Sigmoid colon (tissue), 7 donors: ENCODE data around the gene ABLIM3. TPM values are rescaled to one million over a fixed set of nuclear protein-coding genes. Genes with fewer than 3 reads are reported as not detected.

Experiments used
- DNase-seq: peaks from one replicate; pipeline ENCODE4 v3.0.0-alpha.2; 2019
- H3K27ac ChIP-seq, 4 donors: fragments of 200-600 bp; sonication (generic); one replicate each; pipeline ENCODE4 v1.5.1; 2016 to 2019; ENCODE audit warnings: mild to moderate bottlenecking in 1 of 4
- H3K27me3 ChIP-seq, 3 donors: fragments of 200-600 bp; sonication (generic); one replicate each; pipeline ENCODE4 v1.5.1; 2019; ENCODE audit warnings: mild to moderate bottlenecking in 1 of 3
- H3K36me3 ChIP-seq, 4 donors: fragments of 200-600 bp; sonication (generic); one replicate each; pipeline ENCODE4 v1.5.1; 2016 to 2019
- H3K4me1 ChIP-seq, 4 donors: fragments of 200-600 bp; sonication (generic); one replicate each; pipeline ENCODE4 v1.5.1; 2017 to 2019
- H3K4me3 ChIP-seq, 4 donors: fragments of 200-600 bp; sonication (generic); one replicate each; pipeline ENCODE4 v1.5.1; 2017 to 2019; ENCODE audit warnings: mild to moderate bottlenecking in 2 of 4, moderate library complexity in 1 of 4
- H3K9me3 ChIP-seq, 4 donors: fragments of 200-600 bp in 3 of 4; sonication (generic) in 3 of 4; one replicate each; pipeline versions ENCODE4 v1.5.1 to v1.6.1; 2013 to 2019
- EP300 ChIP-seq, 4 donors: sonication (generic); formaldehyde crosslinking; IDR thresholded peaks; one replicate each; pipeline ENCODE4 v1.6.1; 2017; ENCODE audit warnings: antibody characterized with exemption in 4 of 4
- POLR2A ChIP-seq, 2 donors: fragments of 450-650 bp; IDR thresholded peaks; one replicate each; pipeline ENCODE4 v1.6.1; 2016; ENCODE audit warnings: antibody characterized with exemption in 2 of 2, mild to moderate bottlenecking in 2 of 2, moderate library complexity in 2 of 2
- POLR2AphosphoS5 ChIP-seq, 4 donors: sonication (generic); formaldehyde crosslinking; IDR thresholded peaks; one replicate each; pipeline ENCODE4 v1.6.1; 2017; ENCODE audit warnings: antibody characterized with exemption in 4 of 4
- WGBS, 2 donors: extraction: QIAGEN DNeasy Blood & Tissue Kit; methylation state at CpG; one replicate each; pipeline ENCODE4 v1.1.7; 2013; 5-methylcytosine and 5-hydroxymethylcytosine counted together
- intact Hi-C: fragments of 100-400 bp; cut with DNase I; formaldehyde crosslinking; loops from one replicate; pipeline ENCODE4 v1.15.1; 2023
- polyA plus RNA-seq, 3 donors: library from polyadenylated mRNA; stranded (reverse); fragments of 200-250 nt; gene quantifications; one replicate each; pipeline ENCODE4 v1.2.3, GENCODE V29; 2013
- total RNA-seq, 4 donors: library from RNA; depleted of rRNA; stranded (reverse); fragments of >200 nt; gene quantifications; one replicate each; pipeline ENCODE4 v1.1.0, GENCODE V29; 2016
- TF ChIP-seq, protein P1 (sequence below), 4 experiments: fragments of 450-650 bp in 3 of 4; fragments of 200-600 bp in 1 of 4; IDR thresholded peaks; one replicate each; pipeline ENCODE4 v1.5.1; 2016 to 2019; ENCODE audit warnings: antibody characterized with exemption in 4 of 4, mild to moderate bottlenecking in 3 of 4, moderate library complexity in 2 of 4
- donor health status: healthy with polysubstance abuse.
- donor health status: Bipolar disorder and iron deficiency.
- donor health status: healthy.

Gene ABLIM3
- total and polyA plus RNA-seq, 7 donors = 5.8 to 19.9 (median 11.4) TPM

DNA sequence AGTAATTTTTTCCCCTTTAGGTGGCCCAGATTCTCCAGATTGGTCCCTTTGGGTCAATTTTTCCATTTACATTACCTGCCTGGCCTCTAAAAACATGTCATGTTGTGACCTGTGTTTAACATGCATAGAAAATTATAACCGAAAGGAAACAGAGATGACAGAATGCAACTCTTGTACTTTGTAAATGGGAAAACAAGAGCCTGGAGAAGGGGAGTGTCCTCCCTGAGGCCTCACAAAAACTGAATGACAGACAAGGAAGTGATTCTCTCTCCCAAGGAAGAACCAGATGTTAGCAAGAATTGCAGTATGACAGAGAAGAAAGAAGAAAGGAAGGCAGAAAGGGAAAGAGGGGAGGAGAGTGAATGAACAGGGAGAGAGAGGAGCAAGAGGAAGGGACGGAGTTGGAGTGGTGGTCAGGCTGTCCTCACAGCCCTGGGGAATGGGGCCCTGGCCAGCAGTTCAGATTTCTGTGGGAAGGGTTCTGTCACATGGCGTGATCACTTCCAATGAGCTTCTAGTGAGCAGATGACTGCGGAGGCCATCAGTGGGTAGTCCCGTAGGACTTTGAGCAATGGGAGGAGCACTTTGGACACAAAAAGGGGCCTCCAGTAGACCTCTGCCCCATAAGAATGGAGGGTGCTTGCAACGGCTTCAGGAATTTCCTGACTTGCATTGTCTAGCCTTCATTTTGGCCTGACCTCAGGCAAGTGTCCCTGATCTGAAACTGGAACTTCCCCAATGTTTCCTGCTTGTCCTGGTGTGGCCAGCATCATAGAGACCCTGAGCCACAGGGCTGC is 31.6 kb downstream of the ABLIM3 start:
- TF ChIP-seq POLR2A (IDR thresholded peaks at IDR 0.05) (no peak), POLR2AphosphoS5 (IDR thresholded peaks at IDR 0.05) (no peak), EP300 (IDR thresholded peaks at IDR 0.05) (no peak)
- TF ChIP-seq, protein P1, sequence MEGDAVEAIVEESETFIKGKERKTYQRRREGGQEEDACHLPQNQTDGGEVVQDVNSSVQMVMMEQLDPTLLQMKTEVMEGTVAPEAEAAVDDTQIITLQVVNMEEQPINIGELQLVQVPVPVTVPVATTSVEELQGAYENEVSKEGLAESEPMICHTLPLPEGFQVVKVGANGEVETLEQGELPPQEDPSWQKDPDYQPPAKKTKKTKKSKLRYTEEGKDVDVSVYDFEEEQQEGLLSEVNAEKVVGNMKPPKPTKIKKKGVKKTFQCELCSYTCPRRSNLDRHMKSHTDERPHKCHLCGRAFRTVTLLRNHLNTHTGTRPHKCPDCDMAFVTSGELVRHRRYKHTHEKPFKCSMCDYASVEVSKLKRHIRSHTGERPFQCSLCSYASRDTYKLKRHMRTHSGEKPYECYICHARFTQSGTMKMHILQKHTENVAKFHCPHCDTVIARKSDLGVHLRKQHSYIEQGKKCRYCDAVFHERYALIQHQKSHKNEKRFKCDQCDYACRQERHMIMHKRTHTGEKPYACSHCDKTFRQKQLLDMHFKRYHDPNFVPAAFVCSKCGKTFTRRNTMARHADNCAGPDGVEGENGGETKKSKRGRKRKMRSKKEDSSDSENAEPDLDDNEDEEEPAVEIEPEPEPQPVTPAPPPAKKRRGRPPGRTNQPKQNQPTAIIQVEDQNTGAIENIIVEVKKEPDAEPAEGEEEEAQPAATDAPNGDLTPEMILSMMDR (IDR thresholded peaks at IDR 0.05) = no peak
- WGBS, 2 donors = 87 to 91% methylated on average over 6 of the region's 6 CpGs
- H3K27me3 ChIP-seq = no peaks in the 10 kb centered on the region
- peak overlapping the region in 3 of 4 donors; percentile 10 to 50 (median 25) for H3K27ac ChIP-seq
- DNase-seq = no peak
- intact Hi-C loops = no loop called here
- H3K36me3 ChIP-seq = no peaks in the 10 kb centered on the region
- no peaks in the 10 kb centered on the region for H3K9me3 ChIP-seq
- peaks cover 0 to 3% (median 0%) of the 10 kb centered on the region in 4 donors for H3K4me1 ChIP-seq
- no peak overlapping the region for H3K4me3 ChIP-seq

DNA sequence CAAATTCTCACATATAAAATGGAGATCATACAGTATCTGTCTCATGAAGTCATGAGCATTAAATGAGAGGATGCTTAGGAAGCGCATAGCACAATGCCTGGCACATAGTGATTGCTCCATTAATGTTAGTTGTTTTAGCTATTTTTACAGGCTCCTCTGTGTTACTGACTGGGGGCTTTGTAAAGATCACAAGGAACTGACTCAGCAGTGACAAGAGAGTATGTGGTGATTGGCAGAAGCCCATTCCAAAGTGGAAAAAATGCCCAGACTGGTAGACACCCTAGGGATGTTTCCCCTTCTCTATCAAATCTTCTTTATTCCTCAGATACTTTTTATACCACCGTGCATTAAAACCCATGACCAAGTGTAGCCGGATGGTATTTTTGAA is 33.5 kb downstream of the ABLIM3 start:
- no peak for DNase-seq
- H3K27ac ChIP-seq = peak overlapping the region; percentile 24 to 73 (median 33)
- no peak overlapping the region for H3K4me3 ChIP-seq
- H3K36me3 ChIP-seq = no peaks in the 10 kb centered on the region
- WGBS, 2 donors = 93 to 95% methylated on average over 3 of the region's 3 CpGs
- H3K9me3 ChIP-seq = no peaks in the 10 kb centered on the region
- H3K27me3 ChIP-seq = no peaks in the 10 kb centered on the region
- TF ChIP-seq EP300 (IDR thresholded peaks at IDR 0.05) (no peak), POLR2AphosphoS5 (IDR thresholded peaks at IDR 0.05) (no peak), POLR2A (IDR thresholded peaks at IDR 0.05) (no peak)
- TF ChIP-seq, protein P1 (IDR thresholded peaks at IDR 0.05) = no peak
- peaks cover 0 to 3% (median 0%) of the 10 kb centered on the region in 4 donors for H3K4me1 ChIP-seq
- intact Hi-C loops = no loop called here

DNA sequence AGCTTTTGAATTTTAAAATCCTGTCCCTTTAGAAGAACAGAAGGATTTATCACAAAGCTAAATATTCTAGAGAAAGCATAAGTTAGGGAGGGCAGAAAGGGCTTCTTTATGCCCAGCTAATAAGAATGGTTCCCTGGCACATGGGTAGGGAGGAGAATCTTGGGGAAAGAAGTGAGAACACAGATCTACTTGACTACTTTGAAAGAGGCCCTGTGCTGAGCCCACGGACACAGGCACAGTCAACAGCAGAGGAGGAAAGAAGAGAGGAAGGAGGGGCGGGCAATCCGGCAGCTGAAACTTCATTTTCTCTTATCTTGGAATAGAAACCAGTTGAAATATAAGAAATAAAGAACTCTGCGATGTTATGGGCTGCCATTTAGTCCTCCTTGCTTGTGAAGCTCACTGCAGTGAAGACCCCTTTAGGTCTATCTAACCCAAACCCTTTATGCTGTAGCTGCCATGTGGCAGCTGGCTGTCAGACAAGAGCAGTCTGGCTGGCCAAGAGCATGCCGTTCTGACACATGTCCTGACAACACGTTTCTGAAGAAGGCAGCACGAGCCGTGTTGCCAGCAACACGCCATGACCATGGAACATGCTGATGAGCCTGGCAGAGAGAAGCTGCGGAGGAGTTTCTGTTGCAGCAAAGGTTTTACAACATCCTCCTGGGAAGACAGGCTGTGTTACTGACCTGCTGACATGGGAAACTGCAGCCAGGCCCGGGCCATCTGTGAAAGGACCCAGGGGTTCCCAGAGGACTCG is 34.2 kb downstream of the ABLIM3 start:
- H3K27me3 ChIP-seq = no peaks in the 10 kb centered on the region
- H3K4me1 ChIP-seq = peaks cover 0 to 3% (median 0%) of the 10 kb centered on the region in 4 donors
- 79 to 84% methylated on average over 12 of the region's 12 CpGs for WGBS, 2 donors
- TF ChIP-seq POLR2AphosphoS5 (IDR thresholded peaks at IDR 0.05) = peak in 1 of 4 donors; percentile 14
- TF ChIP-seq POLR2A (IDR thresholded peaks at IDR 0.05) = no peak
- intact Hi-C loops = no loop called here
- H3K9me3 ChIP-seq = no peaks in the 10 kb centered on the region
- DNase-seq = no peak
- H3K27ac ChIP-seq = peak overlapping the region; percentile 9 to 73 (median 26)
- H3K36me3 ChIP-seq = no peaks in the 10 kb centered on the region
- no peak overlapping the region for H3K4me3 ChIP-seq

DNA sequence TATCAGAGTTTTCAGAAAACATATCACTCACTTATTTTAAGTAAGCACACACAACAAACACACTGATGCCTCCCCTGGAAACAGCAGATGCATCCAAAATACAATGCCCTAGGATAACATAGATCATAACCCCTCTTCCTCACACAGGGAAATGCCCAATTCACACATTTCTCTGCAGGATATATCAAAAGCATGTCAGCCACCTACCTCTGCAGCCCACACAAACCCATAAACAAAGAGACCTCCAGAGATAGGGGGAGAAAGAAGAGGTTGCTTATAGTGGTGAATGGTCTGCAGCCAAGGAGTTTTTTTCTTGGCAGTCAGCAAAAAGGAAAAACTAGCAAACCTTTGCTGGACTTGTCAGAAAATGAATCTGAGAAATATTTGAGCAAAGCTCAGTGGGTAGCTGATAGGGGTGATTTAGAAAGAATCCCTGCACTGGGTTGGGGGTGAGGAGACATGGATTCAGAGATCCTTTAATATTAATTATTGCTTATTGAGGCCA is 36.1 kb downstream of the ABLIM3 start:
- no peaks in the 10 kb centered on the region for H3K36me3 ChIP-seq
- H3K4me3 ChIP-seq = no peak overlapping the region
- no peaks in the 10 kb centered on the region for H3K27me3 ChIP-seq
- H3K9me3 ChIP-seq = no peaks in the 10 kb centered on the region
- H3K4me1 ChIP-seq = peaks cover 0 to 3% (median 0%) of the 10 kb centered on the region in 4 donors
- H3K27ac ChIP-seq = no peak overlapping the region
- intact Hi-C loops = no loop called here
- TF ChIP-seq POLR2A (IDR thresholded peaks at IDR 0.05) = no peak
- no peak for TF ChIP-seq EP300 (IDR thresholded peaks at IDR 0.05)
- TF ChIP-seq POLR2AphosphoS5 (IDR thresholded peaks at IDR 0.05) = no peak
- TF ChIP-seq, protein P1 (IDR thresholded peaks at IDR 0.05) = no peak
- no peak for DNase-seq
